HEK293T (cell line): Measurements from ENCODE around the gene PTPRE.

Experiments
- CTCF ChIA-PET: fragments of 350-600 bp; formaldehyde crosslinking; extraction: SDS; loops from one replicate; lab custom pipeline; 2021; ENCODE audit warnings: antibody characterized with exemption, inconsistent platforms; lab: Yijun Ruan, JAX
- POLR2A ChIA-PET: fragments of 350-600 bp; formaldehyde crosslinking; extraction: SDS; loops from one replicate; lab custom pipeline; 2020; ENCODE audit warnings: antibody characterized with exemption, inconsistent platforms; lab: Yijun Ruan, JAX
- DNase-seq: peaks from one replicate; pipeline ENCODE4 v3.0.0; 2012; ENCODE audit warnings: mixed read lengths; ENCODE audit errors: extremely low spot score
- ARNT ChIP-seq: fragments of 450-650 bp; IDR thresholded peaks from 2 replicates; pipeline ENCODE4 v1.6.1; 2017; ENCODE audit warnings: mild to moderate bottlenecking
- BHLHE40 ChIP-seq: fragments of 450-650 bp; IDR thresholded peaks from 2 replicates; pipeline ENCODE4 v1.6.1; 2016; ENCODE audit warnings: mild to moderate bottlenecking, moderate library complexity, borderline replicate concordance
- CTBP1 ChIP-seq: fragments of 450-650 bp; IDR thresholded peaks from 2 replicates; pipeline ENCODE4 v1.6.1; 2016; ENCODE audit warnings: borderline replicate concordance
- ELF4 ChIP-seq: fragments of 450-650 bp; IDR thresholded peaks from 2 replicates; pipeline ENCODE4 v1.6.1; 2017; ENCODE audit warnings: antibody characterized with exemption
- FOXA1 ChIP-seq: fragments of 450-650 bp; IDR thresholded peaks from 2 replicates; pipeline ENCODE4 v1.6.1; 2016; ENCODE audit warnings: mild to moderate bottlenecking
- FOXK2 ChIP-seq: fragments of 450-650 bp; IDR thresholded peaks from 2 replicates; pipeline ENCODE4 v1.6.1; 2016; ENCODE audit warnings: mild to moderate bottlenecking
- FOXM1 ChIP-seq: fragments of 450-650 bp; IDR thresholded peaks from 2 replicates; pipeline ENCODE4 v1.6.1; 2017; ENCODE audit warnings: mild to moderate bottlenecking, borderline replicate concordance
- HDGF ChIP-seq: fragments of 450-650 bp; IDR thresholded peaks from 2 replicates; pipeline ENCODE4 v1.6.1; 2017; ENCODE audit warnings: antibody characterized with exemption, borderline replicate concordance
- L3MBTL2 ChIP-seq: fragments of 450-650 bp; conservative IDR thresholded peaks from 2 replicates; pipeline ENCODE4 v1.6.1; 2016; ENCODE audit warnings: mild to moderate bottlenecking
- LEF1 ChIP-seq: fragments of 450-650 bp; IDR thresholded peaks from 2 replicates; pipeline ENCODE4 v1.6.1; 2017; ENCODE audit warnings: mild to moderate bottlenecking, borderline replicate concordance
- NFRKB ChIP-seq: fragments of 450-650 bp; IDR thresholded peaks from 2 replicates; pipeline ENCODE4 v1.6.1; 2016; ENCODE audit warnings: mild to moderate bottlenecking, moderate library complexity
- PKNOX1 ChIP-seq: fragments of 450-650 bp; IDR thresholded peaks from 2 replicates; pipeline ENCODE4 v1.6.1; 2016
- SP1 ChIP-seq: fragments of 450-650 bp; IDR thresholded peaks from 2 replicates; pipeline ENCODE4 v1.6.1; 2017
- SUZ12 ChIP-seq: fragments of 450-650 bp; IDR thresholded peaks from 2 replicates; pipeline ENCODE4 v1.6.1; 2016; ENCODE audit warnings: mild to moderate bottlenecking
- TARDBP ChIP-seq: fragments of 450-650 bp; IDR thresholded peaks from 2 replicates; pipeline ENCODE4 v1.6.1; 2016
- ZNF384 ChIP-seq: fragments of 450-650 bp; IDR thresholded peaks from 2 replicates; pipeline ENCODE4 v1.6.1; 2016

PTPRE gene

GRCh38 chr10:127911218-127911866 lies 4.4 kb downstream of the PTPRE start:
- CTCF ChIA-PET: no interaction called here
- no peak for DNase-seq
- TF ChIP-seq CTBP1: no peak
- TF ChIP-seq SUZ12: no peak
- no peak for TF ChIP-seq ZNF384
- TF ChIP-seq BHLHE40: no peak
- TF ChIP-seq L3MBTL2: no peak
- TF ChIP-seq PKNOX1: no peak
- no peak for TF ChIP-seq ARNT
- no peak for TF ChIP-seq FOXM1
- TF ChIP-seq FOXA1: no peak
- no peak for TF ChIP-seq ELF4
- no peak for TF ChIP-seq LEF1
- TF ChIP-seq FOXK2: no peak
- no peak for TF ChIP-seq HDGF
- no peak for TF ChIP-seq SP1
- TF ChIP-seq NFRKB: no peak
- TF ChIP-seq TARDBP: no peak
- POLR2A ChIA-PET: no interaction called here

GRCh38 chr10:127911867-127912257 lies 5.0 kb downstream of the PTPRE start:
- no peak for TF ChIP-seq SP1
- TF ChIP-seq PKNOX1: no peak
- no peak for TF ChIP-seq ELF4
- no peak for TF ChIP-seq LEF1
- TF ChIP-seq FOXM1: no peak
- TF ChIP-seq FOXK2: no peak
- no peak for TF ChIP-seq FOXA1
- TF ChIP-seq CTBP1: no peak
- TF ChIP-seq ARNT: no peak
- TF ChIP-seq ZNF384: no peak
- TF ChIP-seq L3MBTL2: no peak
- no peak for TF ChIP-seq HDGF
- TF ChIP-seq NFRKB: no peak
- TF ChIP-seq SUZ12: no peak
- no peak for TF ChIP-seq TARDBP
- no peak for TF ChIP-seq BHLHE40
- POLR2A ChIA-PET: no interaction called here
- DNase-seq: no peak
- CTCF ChIA-PET: no interaction called here

- TF ChIP-seq LEF1: no peak
- TF ChIP-seq L3MBTL2: no peak
- no peak for TF ChIP-seq SUZ12
- TF ChIP-seq CTBP1: no peak
- TF ChIP-seq PKNOX1: no peak
- no peak for TF ChIP-seq FOXA1
- no peak for TF ChIP-seq SP1
- TF ChIP-seq HDGF: no peak
- no peak for TF ChIP-seq BHLHE40
- TF ChIP-seq FOXK2: no peak
- no peak for TF ChIP-seq ZNF384
- no peak for TF ChIP-seq FOXM1
- TF ChIP-seq ELF4: no peak
- no peak for TF ChIP-seq TARDBP
- TF ChIP-seq NFRKB: no peak
- no peak for TF ChIP-seq ARNT
- DNase-seq: no peak
- ChIA-PET POLR2A (no interaction called here), CTCF (interaction anchor here (1.5 kb wide), 1 partner anchor 156 kb away, joined by 3 read pairs; no protein-coding TSS in a partner anchor)
These were observed 5.9 kb downstream of the PTPRE start for GRCh38 chr10:127912607-127913367.

- TF ChIP-seq ARNT (no peak), PKNOX1 (no peak), CTBP1 (no peak), BHLHE40 (no peak), L3MBTL2 (no peak), FOXM1 (no peak), ZNF384 (no peak), TARDBP (no peak), FOXK2 (no peak)
- no peak for DNase-seq
- ChIA-PET CTCF (interaction anchor here (1.5 kb wide), 1 partner anchor 156 kb away, joined by 3 read pairs; no protein-coding TSS in a partner anchor), POLR2A (no interaction called here)
These were observed 6.5 kb downstream of the PTPRE start for GRCh38 chr10:127913368-127913759.

- no peak for TF ChIP-seq SUZ12
- TF ChIP-seq ZNF384: no peak
- no peak for TF ChIP-seq ELF4
- TF ChIP-seq LEF1: no peak
- TF ChIP-seq L3MBTL2: no peak
- TF ChIP-seq SP1: no peak
- TF ChIP-seq CTBP1: no peak
- no peak for TF ChIP-seq BHLHE40
- no peak for TF ChIP-seq FOXK2
- no peak for TF ChIP-seq TARDBP
- TF ChIP-seq HDGF: no peak
- no peak for TF ChIP-seq NFRKB
- no peak for TF ChIP-seq FOXA1
- no peak for TF ChIP-seq PKNOX1
- no peak for TF ChIP-seq FOXM1
- TF ChIP-seq ARNT: no peak
- no peak for DNase-seq
- POLR2A ChIA-PET: no interaction called here
- CTCF ChIA-PET: no interaction called here
These were observed 8.4 kb downstream of the PTPRE start for GRCh38 chr10:127915324-127915723.
